PFSK-1 (cell line): ENCODE results near the gene UFC1.

Experiments
- POLR2AphosphoS5 ChIP-seq: IDR thresholded peaks from 2 replicates; pipeline ENCODE4 v1.6.1; 2012; ENCODE audit warnings: low read depth, mild to moderate bottlenecking, control low read depth, low read length, moderate library complexity
- TAF1 ChIP-seq: IDR thresholded peaks from 2 replicates; pipeline ENCODE4 v1.6.1; 2012; ENCODE audit warnings: low read length, control low read depth, borderline replicate concordance; ENCODE audit not compliant: insufficient read depth
- TF ChIP-seq, protein P1 (sequence below), 2 experiments: IDR thresholded peaks; 2 replicates each; pipeline versions ENCODE4 v1.6.1 to v1.8.0; 2011 to 2012; ENCODE audit warnings: low read depth in 2 of 2, low read length in 2 of 2, control low read depth in 1 of 2, inconsistent platforms in 1 of 2, mild to moderate bottlenecking in 1 of 2, moderate library complexity in 1 of 2; ENCODE audit not compliant: insufficient read depth in 1 of 2

DNA sequence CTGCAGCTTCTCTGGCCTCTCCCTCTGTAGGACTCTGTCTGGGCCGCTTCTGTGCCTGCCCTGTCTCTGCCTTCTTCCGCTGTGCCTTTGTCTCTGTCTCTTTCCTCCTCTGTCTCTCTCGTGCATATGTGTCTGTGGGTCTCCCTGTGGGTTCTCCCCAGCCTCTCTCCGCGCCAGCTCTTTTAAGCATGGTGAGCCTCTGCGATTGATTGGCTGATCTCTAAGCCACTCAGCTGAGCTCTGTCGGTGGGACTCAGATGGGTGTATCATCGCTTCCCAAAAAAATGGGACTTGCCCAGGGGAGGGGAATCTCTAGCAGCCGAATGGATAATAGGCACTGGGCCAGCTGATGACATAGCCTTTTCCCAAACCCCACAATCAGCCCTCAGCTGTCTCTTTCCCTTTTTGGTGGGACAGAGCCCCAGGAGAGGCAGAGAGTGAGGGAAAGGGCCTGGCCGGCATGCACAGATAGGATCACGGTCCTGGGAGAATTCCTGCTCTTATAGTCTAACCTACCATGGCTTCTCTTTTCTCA is 45.2 kb downstream of the UFC1 start, which contains the start of gene ADAMTS4:
- TF ChIP-seq POLR2AphosphoS5 (peak; percentile 86; the same call in 1 of the 2 replicates), TAF1 (0 out of 2 replicates have a peak, but pooled peaks have one; percentile 10)
- TF ChIP-seq, protein P1, sequence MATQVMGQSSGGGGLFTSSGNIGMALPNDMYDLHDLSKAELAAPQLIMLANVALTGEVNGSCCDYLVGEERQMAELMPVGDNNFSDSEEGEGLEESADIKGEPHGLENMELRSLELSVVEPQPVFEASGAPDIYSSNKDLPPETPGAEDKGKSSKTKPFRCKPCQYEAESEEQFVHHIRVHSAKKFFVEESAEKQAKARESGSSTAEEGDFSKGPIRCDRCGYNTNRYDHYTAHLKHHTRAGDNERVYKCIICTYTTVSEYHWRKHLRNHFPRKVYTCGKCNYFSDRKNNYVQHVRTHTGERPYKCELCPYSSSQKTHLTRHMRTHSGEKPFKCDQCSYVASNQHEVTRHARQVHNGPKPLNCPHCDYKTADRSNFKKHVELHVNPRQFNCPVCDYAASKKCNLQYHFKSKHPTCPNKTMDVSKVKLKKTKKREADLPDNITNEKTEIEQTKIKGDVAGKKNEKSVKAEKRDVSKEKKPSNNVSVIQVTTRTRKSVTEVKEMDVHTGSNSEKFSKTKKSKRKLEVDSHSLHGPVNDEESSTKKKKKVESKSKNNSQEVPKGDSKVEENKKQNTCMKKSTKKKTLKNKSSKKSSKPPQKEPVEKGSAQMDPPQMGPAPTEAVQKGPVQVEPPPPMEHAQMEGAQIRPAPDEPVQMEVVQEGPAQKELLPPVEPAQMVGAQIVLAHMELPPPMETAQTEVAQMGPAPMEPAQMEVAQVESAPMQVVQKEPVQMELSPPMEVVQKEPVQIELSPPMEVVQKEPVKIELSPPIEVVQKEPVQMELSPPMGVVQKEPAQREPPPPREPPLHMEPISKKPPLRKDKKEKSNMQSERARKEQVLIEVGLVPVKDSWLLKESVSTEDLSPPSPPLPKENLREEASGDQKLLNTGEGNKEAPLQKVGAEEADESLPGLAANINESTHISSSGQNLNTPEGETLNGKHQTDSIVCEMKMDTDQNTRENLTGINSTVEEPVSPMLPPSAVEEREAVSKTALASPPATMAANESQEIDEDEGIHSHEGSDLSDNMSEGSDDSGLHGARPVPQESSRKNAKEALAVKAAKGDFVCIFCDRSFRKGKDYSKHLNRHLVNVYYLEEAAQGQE (IDR thresholded peaks at IDR 0.05; ENCODE audit: insufficient read depth in 1 of 2, low read depth in 2 of 2, low read length in 2 of 2) = no peak
